Stomach (tissue), 9 donors: Measurements from ENCODE around the gene PLXNA2. TPM values are rescaled to one million over a fixed set of nuclear protein-coding genes. Genes with fewer than 3 reads are reported as not detected.

Experiments
- DNase-seq, 2 donors: peaks; one replicate each; pipeline versions ENCODE4 v3.0.0 to v3.0.0-alpha.2; 2013 to 2019
- H3K27ac ChIP-seq, 5 donors: fragments of 200-600 bp in 4 of 5; sonication (generic) in 4 of 5; one replicate each; pipeline ENCODE4 v1.5.1; 2013 to 2019; ENCODE audit warnings: mild to moderate bottlenecking in 1 of 5, moderate library complexity in 1 of 5
- H3K27me3 ChIP-seq, 3 donors: fragments of 200-600 bp; sonication (generic); one replicate each; pipeline ENCODE4 v1.5.1; 2017 to 2019; ENCODE audit warnings: mixed run types in 1 of 3
- H3K36me3 ChIP-seq, 4 donors: fragments of 200-600 bp; sonication (generic); 1 replicate in 3 of 4; 2 replicates in 1 of 4; pipeline ENCODE4 v1.5.1; 2016 to 2019
- H3K4me1 ChIP-seq, 4 donors: fragments of 200-600 bp; sonication (generic); one replicate each; pipeline ENCODE4 v1.5.1; 2016 to 2019
- H3K4me3 ChIP-seq, 4 donors: fragments of 200-600 bp; sonication (generic) in 3 of 4; one replicate each; pipeline ENCODE4 v1.5.1; 2016 to 2019; ENCODE audit warnings: mild to moderate bottlenecking in 1 of 4
- H3K9me3 ChIP-seq, 4 donors: fragments of 200-600 bp; sonication (generic); one replicate each; pipeline ENCODE4 v1.5.1; 2016 to 2019
- EP300 ChIP-seq: sonication (generic); formaldehyde crosslinking; IDR thresholded peaks from one replicate; pipeline ENCODE4 v1.6.1; 2017; ENCODE audit warnings: antibody characterized with exemption
- POLR2A ChIP-seq, 4 donors: fragments of 450-650 bp; IDR thresholded peaks; one replicate each; pipeline ENCODE4 v1.6.1; 2016; ENCODE audit warnings: antibody characterized with exemption in 4 of 4, control low read depth in 2 of 4, mild to moderate bottlenecking in 1 of 4, moderate library complexity in 1 of 4
- POLR2AphosphoS5 ChIP-seq, 3 donors: sonication (generic); formaldehyde crosslinking; IDR thresholded peaks; one replicate each; pipeline ENCODE4 v1.6.1; 2016; ENCODE audit warnings: antibody characterized with exemption in 3 of 3
- WGBS, 5 donors: extraction: QIAGEN DNeasy Blood & Tissue Kit in 3 of 5; methylation state at CpG; one replicate each; pipeline versions ENCODE4 v1.1.5 to v1.1.7; 2013 to 2018; 5-methylcytosine and 5-hydroxymethylcytosine counted together
- intact Hi-C: fragments of 100-400 bp; cut with DNase I; formaldehyde crosslinking; loops from one replicate; pipeline ENCODE4 v1.15.1; 2023; ENCODE audit warnings: low total_unique reads
- polyA plus RNA-seq, 3 donors: library from polyadenylated mRNA; stranded (reverse); fragments of 200-250 nt; gene quantifications; one replicate each; pipeline ENCODE4 v1.2.3, GENCODE V29; 2013
- total RNA-seq, 5 donors: library from RNA; depleted of rRNA; stranded (reverse); fragments of >200 nt; gene quantifications; one replicate each; pipeline versions ENCODE4 v1.1.0 to v1.2.3, GENCODE V29; 2014 to 2016
- TF ChIP-seq, protein P1 (sequence below), 7 experiments: fragments of 450-650 bp in 4 of 7; fragments of 200-600 bp in 3 of 7; sonication (generic) in 3 of 7; IDR thresholded peaks; one replicate each; pipeline ENCODE4 v1.5.1; 2016 to 2019; ENCODE audit warnings: antibody characterized with exemption in 7 of 7, control low read depth in 2 of 7, mild to moderate bottlenecking in 1 of 7
- donor health status: healthy with polysubstance abuse.
- donor health status: Bipolar disorder and iron deficiency.
- donor health status: healthy.

Gene PLXNA2
- total and polyA plus RNA-seq, 8 donors = 2.7 to 185 (median 28.7) TPM

DNA sequence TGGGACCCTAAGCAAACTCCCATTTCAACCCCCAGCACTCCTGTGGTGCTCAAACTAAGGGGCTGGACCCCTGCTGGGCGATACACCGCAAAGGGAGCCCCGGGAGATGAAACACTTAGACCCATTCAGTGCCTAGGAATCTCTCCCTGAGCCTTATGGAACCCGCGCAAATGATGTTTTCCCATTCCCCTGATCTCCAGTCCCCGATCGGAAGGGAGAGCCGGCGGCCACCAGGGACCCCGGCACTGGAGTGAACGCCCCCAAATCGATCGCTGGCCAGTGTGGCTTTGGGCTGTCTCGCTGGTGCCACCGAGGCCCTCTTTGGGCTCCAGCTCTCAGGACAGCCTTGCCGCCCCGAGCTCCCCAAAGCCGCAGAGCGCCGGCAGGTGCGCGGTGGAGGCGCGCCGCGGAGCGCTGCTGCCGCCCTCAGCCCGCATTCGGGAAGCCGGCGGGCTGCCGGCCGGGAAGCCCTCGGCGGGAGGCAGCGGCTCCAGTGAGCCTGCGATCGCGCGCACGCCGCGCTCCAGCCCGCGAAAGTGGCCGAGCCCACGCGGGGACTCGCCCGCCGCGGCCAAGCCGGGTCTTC lies 1.1 kb downstream of the PLXNA2 start:
- TF ChIP-seq POLR2AphosphoS5 (IDR thresholded peaks at IDR 0.05) (no peak), EP300 (no peak)
- TF ChIP-seq, protein P1, sequence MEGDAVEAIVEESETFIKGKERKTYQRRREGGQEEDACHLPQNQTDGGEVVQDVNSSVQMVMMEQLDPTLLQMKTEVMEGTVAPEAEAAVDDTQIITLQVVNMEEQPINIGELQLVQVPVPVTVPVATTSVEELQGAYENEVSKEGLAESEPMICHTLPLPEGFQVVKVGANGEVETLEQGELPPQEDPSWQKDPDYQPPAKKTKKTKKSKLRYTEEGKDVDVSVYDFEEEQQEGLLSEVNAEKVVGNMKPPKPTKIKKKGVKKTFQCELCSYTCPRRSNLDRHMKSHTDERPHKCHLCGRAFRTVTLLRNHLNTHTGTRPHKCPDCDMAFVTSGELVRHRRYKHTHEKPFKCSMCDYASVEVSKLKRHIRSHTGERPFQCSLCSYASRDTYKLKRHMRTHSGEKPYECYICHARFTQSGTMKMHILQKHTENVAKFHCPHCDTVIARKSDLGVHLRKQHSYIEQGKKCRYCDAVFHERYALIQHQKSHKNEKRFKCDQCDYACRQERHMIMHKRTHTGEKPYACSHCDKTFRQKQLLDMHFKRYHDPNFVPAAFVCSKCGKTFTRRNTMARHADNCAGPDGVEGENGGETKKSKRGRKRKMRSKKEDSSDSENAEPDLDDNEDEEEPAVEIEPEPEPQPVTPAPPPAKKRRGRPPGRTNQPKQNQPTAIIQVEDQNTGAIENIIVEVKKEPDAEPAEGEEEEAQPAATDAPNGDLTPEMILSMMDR (IDR thresholded peaks at IDR 0.05) = peak in 1 of 7 experiments; percentile 4
- peaks cover 59 to 69% (median 68%) of the 10 kb centered on the region in 4 donors for H3K4me1 ChIP-seq
- H3K27me3 ChIP-seq = peaks cover 0 to 19% (median 0%) of the 10 kb centered on the region in 3 donors
- 1 to 19% (median 2%) methylated on average over 4 to 54 of the region's 54 CpGs for WGBS, 5 donors
- no peaks in the 10 kb centered on the region for H3K36me3 ChIP-seq
- DNase-seq = peak; percentile 53 to 81
- H3K27ac ChIP-seq = peak overlapping the region; percentile 91 to 97 (median 92)
- intact Hi-C loops = loop anchor here (10.0 kb wide), 1 partner anchor 108 kb away; no protein-coding TSS in a partner anchor
- no peaks in the 10 kb centered on the region for H3K9me3 ChIP-seq
- peak overlapping the region; percentile 78 to 90 (median 86) for H3K4me3 ChIP-seq

DNA sequence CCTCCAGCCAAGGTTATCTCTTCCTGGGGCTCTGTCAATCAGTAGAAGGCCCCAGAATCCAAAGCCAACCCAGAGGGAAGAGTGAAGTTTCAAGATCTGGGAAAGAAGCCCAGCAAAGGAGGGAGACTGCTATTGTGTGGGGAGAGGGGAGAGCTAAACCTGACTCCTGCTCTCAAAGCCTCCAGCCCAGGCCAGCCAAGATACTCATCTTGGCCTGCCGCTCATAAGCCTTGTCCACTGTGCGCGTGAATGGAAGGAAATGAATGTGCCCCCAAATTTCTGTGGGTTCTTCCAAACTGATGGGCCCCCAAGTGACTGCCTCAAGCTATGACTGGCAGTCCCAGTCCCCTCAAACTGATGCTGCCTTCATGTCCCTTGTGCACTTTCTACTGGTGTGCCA lies 2.0 kb downstream of the PLXNA2 start:
- Histone ChIP-seq H3K27me3 (peaks cover 0 to 19% (median 0%) of the 10 kb centered on the region in 3 donors), H3K36me3 (no peaks in the 10 kb centered on the region), H3K4me3 (peak overlapping the region; percentile 78 to 90 (median 86)), H3K4me1 (peaks cover 67 to 75% (median 73%) of the 10 kb centered on the region in 4 donors), H3K27ac (peak overlapping the region; percentile 91 to 97 (median 92)), H3K9me3 (no peaks in the 10 kb centered on the region)
- intact Hi-C loops = loop anchor here (10.0 kb wide), 1 partner anchor 107 kb away; no protein-coding TSS in a partner anchor
- TF ChIP-seq POLR2A (IDR thresholded peaks at IDR 0.05) (no peak), EP300 (no peak), POLR2AphosphoS5 (IDR thresholded peaks at IDR 0.05) (no peak)
- TF ChIP-seq, protein P1 (IDR thresholded peaks at IDR 0.05) = no peak
- no peak for DNase-seq
- WGBS, 5 donors = 38 to 81% (median 58%) methylated on average over 3 of the region's 3 CpGs

DNA sequence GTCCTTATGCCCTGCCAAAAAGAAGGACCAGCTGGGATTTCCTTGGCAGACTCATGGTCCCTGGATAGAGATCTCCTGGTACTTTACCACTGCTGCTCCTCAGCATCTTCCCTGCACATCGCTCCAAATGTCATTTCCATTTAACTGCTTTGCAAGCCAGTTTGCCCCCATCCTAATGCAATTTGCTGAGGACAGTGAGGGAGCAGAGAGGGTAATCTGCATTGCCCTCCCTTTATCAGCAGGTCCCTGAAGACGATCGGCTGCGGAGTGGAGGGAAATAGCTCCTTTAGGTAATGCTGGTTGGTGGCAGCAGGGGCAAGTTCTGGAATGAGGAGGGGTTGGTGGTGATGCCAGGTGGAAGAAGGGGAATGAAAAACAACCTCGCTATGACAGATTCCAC lies 2.7 kb downstream of the PLXNA2 start:
- Histone ChIP-seq H3K27ac (peak overlapping the region; percentile 53 to 97 (median 92)), H3K4me3 (peak overlapping the region; percentile 78 to 90 (median 86)), H3K9me3 (no peaks in the 10 kb centered on the region), H3K27me3 (peaks cover 0 to 19% (median 0%) of the 10 kb centered on the region in 3 donors), H3K4me1 (peaks cover 73 to 81% (median 79%) of the 10 kb centered on the region in 4 donors), H3K36me3 (no peaks in the 10 kb centered on the region)
- 40 to 57% (median 52%) methylated on average over 5 of the region's 5 CpGs for WGBS, 5 donors
- DNase-seq = no peak
- intact Hi-C loops = loop anchor here (10.0 kb wide), 1 partner anchor 107 kb away; no protein-coding TSS in a partner anchor
- TF ChIP-seq POLR2AphosphoS5 (IDR thresholded peaks at IDR 0.05) (no peak), EP300 (no peak), POLR2A (IDR thresholded peaks at IDR 0.05) (no peak)
- TF ChIP-seq, protein P1 (IDR thresholded peaks at IDR 0.05) = no peak

DNA sequence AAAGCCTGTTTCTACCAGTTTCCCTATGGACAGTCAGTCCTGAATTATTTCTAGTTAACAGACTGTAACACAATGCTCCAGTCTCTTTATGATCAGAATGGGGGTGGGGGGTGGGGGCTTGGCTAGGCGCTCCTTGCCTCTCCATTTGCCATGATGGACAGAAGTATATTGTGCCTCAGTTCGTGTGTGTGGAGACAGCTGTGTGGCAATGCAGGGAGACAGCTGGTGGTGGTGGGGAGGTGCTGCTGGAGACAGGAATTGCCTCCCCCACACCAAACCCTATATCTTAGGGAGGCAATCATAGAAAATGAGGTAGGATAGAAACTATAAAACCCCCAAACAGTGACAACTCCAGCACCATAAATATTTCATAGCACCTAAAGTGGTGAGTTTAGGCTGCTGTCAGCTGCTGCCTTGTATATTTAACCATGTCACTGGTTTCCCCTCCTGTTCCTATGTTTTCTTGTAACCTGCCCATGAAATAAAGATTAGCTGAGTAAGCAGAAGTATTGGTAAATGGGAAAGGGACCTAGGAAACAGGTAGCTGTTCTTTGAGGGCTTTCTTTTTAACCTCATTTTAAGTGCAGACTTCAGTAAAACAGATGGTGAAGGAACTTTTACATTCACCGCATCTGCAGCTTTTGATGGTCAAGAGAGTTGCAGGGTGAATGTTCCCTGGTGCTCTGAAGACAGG lies 3.4 kb downstream of the PLXNA2 start:
- Histone ChIP-seq H3K9me3 (no peaks in the 10 kb centered on the region), H3K36me3 (no peaks in the 10 kb centered on the region), H3K4me1 (peaks cover 80 to 88% (median 86%) of the 10 kb centered on the region in 4 donors), H3K4me3 (peak overlapping the region; percentile 78 to 90 (median 86)), H3K27me3 (peaks cover 0 to 19% (median 0%) of the 10 kb centered on the region in 3 donors), H3K27ac (peak overlapping the region; percentile 88 to 97 (median 92))
- intact Hi-C loops = loop anchor here (10.0 kb wide), 1 partner anchor 106 kb away; no protein-coding TSS in a partner anchor
- no peak for DNase-seq
- no peak for TF ChIP-seq EP300
- TF ChIP-seq POLR2AphosphoS5 (IDR thresholded peaks at IDR 0.05) = no peak
- TF ChIP-seq, protein P1 (IDR thresholded peaks at IDR 0.05) = no peak
- no peak for TF ChIP-seq POLR2A (IDR thresholded peaks at IDR 0.05)
- WGBS, 5 donors = 42 to 62% (median 53%) methylated on average over 3 of the region's 3 CpGs
